Head of caudate nucleus (tissue), 42 donors: Measurements from ENCODE around the gene MIPEP.
A peak's percentile ranks its signal among the peaks of the same experiment; 100 is the strongest.
"Not testable (repeated sequence)": the region's sequence is repeated elsewhere in the genome, so short reads cannot be mapped to it uniquely, and the experiment has no call there.

Experiments
- DNase-seq, 42 donors: peaks; one replicate each; pipeline versions ENCODE4 v3.0.0 to v3.0.0-alpha.2; 2020 to 2021; ENCODE audit warnings: mixed read lengths in 7 of 42
- intact Hi-C: fragments of 100-400 bp; cut with DNase I; formaldehyde crosslinking; loops from one replicate; pipeline ENCODE4 v1.15.0; 2022

MIPEP gene

GRCh38 chr13:23761760-23762159 is 127.4 kb downstream of the MIPEP start:
- DNase-seq, intact Hi-C loops: not testable (repeated sequence)

- DNase-seq, result no peak
- intact Hi-C loops, result no loop called here
These were observed 129.2 kb downstream of the MIPEP start for GRCh38 chr13:23760000-23760399.

- intact Hi-C loops, result no loop called here
- no peak for DNase-seq
These were observed 130.2 kb downstream of the MIPEP start for GRCh38 chr13:23758798-23759527.

GRCh38 chr13:23754997-23755396 is 134.2 kb downstream of the MIPEP start:
- DNase-seq, result no peak
- intact Hi-C loops, result no loop called here

DNA sequence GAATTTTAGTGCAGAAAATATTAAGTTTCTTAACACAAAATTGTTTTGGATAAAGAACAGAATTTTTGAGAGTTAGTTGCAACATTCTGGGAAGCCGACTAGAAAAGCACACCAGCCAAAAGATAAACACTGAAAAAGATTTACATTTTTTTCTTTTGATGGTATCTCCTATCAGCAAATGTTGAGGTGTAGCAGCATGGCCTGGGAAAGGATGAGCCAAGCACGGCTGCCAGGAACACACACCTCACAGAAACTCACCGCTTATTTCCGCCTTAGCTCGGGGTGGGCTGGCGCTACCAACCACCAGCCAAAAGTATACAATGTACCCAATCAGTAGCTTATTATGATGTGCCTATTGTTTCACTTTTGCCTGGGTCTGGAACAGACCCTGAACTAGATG is 134.7 kb downstream of the MIPEP start:
- intact Hi-C loops, result no loop called here
- DNase-seq, result no peak

GRCh38 chr13:23753458-23753857 is 135.7 kb downstream of the MIPEP start:
- DNase-seq, result no peak
- intact Hi-C loops, result no loop called here

- intact Hi-C loops, result no loop called here
- DNase-seq, result no peak
These were observed 136.8 kb downstream of the MIPEP start for GRCh38 chr13:23752111-23753001.

DNA sequence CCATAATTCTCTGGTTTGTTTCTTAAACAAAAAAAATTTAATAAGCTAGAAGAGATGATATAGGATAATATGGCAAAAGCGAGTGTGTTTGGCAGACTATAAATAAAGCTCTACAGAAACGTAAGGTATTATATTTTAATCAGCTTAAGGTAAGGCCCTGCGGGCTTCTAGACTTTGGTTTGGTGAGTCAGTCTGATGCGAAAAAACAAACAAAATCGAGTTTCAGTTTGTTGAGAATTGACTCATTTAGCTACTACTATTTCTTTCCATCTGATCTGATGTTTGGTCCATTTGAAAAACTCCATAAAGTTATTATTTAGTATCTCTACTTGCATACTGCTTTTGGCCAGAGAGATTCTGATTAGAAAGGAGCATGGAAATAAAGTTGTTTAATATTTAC is 138.0 kb downstream of the MIPEP start:
- intact Hi-C loops, result no loop called here
- no peak for DNase-seq

GRCh38 chr13:23750383-23751121 is 138.6 kb downstream of the MIPEP start:
- DNase-seq, result no peak
- intact Hi-C loops, result no loop called here

- DNase-seq, result no peak
- intact Hi-C loops, result no loop called here
These were observed 139.8 kb downstream of the MIPEP start for GRCh38 chr13:23749288-23749873.

DNA sequence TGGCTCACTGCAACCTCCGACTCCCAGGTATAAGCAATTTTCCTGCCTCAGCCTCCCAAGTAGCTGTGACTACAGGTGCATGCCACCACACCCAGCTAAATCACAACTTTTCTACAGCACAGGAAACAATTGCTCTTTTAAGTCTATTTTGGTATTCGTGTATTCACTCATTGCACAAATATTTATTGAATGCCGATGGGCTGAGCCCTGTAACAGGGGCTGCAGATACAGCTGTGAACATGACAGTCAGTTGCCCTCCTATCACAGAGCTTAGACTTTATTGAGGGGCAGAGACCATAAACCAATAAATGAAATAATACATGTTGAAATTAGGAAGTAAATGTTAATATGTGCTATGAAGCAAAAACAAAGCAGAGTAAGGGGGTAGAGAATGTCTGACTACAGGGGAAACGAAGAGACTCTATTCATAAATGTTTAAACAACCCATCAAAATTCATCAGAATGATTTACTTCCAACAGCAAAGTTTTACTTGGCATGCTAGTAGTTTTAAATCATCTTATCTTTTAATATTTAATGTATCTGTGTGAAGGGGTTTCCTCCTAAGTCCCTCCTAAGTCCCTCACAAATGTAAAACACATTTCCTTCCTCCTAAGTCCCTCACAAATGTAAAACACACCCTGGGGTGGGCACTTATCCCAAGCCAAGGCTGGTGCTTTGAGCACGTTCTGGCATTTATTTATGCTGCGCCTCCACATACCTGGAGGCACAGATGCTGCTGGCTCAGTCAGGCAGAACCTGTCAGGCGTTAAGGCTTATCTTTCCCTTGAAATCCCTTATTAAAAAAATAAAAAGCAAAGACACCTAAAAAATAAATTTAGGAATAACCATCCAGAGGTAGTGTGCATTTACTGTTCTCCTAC is 140.8 kb downstream of the MIPEP start:
- intact Hi-C loops, result no loop called here
- no peak for DNase-seq

DNA sequence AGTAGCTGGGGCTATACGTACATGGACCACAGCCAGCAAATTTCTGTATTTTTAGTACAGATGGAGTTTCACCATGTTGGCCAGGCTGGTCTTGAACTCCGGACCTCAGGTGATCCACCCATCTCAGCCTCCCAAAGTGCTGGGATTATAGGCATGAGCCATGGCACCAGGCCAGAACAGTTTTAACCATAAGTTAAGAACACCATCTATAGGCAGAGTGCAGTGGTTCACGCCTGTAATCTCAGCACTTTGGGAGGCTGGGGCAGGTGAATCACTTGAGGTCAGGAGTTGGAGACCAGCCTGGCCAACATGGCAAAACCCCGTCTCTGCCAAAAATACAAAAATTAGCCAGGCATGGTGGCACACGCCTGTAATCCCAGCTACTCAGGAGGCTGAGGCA is 143.1 kb downstream of the MIPEP start:
- DNase-seq, intact Hi-C loops: not testable (repeated sequence)

DNA sequence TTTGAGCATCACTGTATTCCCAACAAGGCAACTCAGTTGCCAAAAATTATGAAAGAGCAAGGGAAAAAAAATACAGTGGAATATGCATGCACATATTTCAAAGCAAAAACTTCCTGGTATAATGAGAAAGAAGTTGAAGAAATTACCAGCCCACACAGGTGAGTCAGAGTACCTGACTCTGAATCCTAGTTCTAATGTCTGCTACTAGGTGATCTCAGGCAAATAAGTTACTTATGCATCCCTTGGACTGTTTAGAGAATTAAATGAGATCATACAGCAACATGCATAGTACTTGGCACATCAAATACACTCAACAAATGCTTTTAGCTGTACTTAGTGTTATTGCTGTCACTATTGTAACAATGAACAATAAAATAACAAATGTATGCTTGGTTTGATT is 144.9 kb downstream of the MIPEP start:
- DNase-seq, result peak in 7 of 42 donors; percentile 10 to 46 (median 32)
- intact Hi-C loops, result no loop called here

DNA sequence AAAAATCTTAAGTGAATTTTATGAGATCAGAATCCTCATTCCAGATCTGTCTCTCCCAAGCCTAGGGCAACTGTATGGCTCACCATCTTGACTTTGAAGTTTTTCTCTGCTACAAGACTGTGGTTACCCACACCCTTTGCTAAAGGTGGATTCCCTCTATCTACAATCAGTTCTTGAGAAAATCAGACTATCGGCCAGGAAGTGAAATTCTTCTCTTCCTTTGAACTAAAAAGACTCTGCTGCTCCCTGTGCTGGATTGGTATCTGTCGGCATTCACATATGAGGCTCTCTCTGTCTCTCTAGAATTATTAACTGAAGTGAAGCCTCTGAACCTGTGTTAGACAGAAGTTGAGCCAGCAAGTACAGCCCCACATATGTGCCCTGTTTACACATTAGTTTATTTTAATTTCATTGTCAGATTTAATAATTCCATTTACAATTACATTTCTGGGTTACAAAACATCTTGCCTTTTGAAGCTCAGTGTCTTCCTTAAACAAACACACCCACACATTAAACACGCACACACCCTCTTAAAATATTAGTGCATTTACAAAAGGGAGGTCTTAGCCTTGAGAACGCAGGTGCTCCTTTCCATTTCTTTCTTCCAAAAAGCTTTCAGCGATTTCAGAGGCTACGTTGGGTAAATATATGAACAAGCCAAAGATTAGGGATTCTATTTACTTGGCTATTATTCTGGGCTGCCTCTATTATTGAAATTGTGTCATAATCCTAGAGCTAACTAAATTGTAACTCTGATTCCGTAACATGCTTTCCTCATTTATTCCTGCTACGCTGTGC is 145.7 kb downstream of the MIPEP start:
- intact Hi-C loops, result no loop called here
- DNase-seq, result no peak

DNA sequence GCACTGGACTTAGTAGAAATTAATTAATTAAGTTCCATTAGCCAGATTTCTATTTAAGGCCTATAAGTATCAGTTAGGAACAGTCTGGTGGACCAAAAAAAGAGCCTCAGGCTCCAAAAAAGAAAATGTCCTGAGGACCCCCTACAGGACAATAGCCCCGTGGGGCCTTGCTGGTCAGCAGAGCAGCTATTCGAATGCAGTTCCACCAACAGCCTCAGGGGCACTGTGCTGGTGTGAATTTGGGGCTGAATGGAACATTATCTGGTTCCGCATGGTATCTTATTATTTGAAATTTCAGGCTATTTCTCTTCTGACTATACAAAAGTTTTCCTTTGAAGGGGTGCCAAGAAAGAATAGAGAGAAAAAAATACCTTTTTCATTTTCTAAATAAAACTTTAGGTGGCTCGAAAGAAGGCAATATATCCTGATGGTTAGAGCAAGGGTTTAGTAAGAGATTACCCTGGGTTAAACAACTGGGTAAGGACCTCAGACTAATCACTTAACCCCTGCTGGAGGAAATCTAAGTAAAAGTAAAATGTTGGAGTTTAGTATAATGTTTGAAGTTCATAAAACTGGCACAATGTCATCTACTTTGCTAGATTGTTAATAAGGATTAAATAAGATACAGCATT is 147.2 kb downstream of the MIPEP start:
- intact Hi-C loops, result no loop called here
- DNase-seq, result no peak

GRCh38 chr13:23740002-23740401 is 149.2 kb downstream of the MIPEP start:
- no peak for DNase-seq
- intact Hi-C loops, result no loop called here

DNA sequence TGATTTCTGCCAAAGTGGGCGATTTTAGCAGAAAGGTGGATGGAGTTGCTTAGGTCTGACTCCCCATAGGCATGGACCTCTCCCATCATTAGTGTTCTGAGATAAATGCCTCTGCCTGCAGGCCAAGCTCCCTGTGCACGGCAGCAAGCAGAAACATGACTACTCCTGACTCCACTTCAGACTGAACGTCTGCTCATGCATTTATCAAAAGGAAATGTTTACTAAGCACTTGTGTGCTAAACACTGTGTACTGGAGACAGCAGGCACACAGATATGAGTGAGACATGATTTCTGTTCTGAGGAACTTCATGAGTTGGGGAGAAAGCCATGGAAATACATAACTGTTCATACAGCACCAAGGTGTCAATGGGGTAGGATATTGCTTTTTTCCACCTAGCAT is 149.6 kb downstream of the MIPEP start:
- intact Hi-C loops, result no loop called here
- DNase-seq, result no peak
